Neural cell (in vitro differentiated cells): ENCODE data around the gene PIBF1.

Source experiments
- EZH2 ChIP-seq: fragments of 200-600, 300-800 bp; shearing (Covaris generic), sonication (generic); IDR thresholded peaks from 2 replicates; pipeline ENCODE4 v1.6.1; 2014; ENCODE audit warnings: antibody characterized with exemption, low read length, borderline replicate concordance, mild to moderate bottlenecking; ENCODE audit not compliant: insufficient read depth, poor library complexity, severe bottlenecking
- MXI1 ChIP-seq: fragments of 450-650 bp; conservative IDR thresholded peaks from 2 replicates; pipeline ENCODE4 v1.6.1; 2014; ENCODE audit warnings: antibody characterized with exemption, mild to moderate bottlenecking; ENCODE audit not compliant: poor library complexity, severe bottlenecking
- POLR2AphosphoS5 ChIP-seq: IDR thresholded peaks from 2 replicates; pipeline ENCODE4 v1.6.1; 2012
- TF ChIP-seq, protein P1 (sequence below): fragments of 450-650 bp; IDR thresholded peaks from 2 replicates; pipeline ENCODE4 v1.5.1; 2014; ENCODE audit warnings: antibody characterized with exemption, mild to moderate bottlenecking, moderate library complexity; ENCODE audit not compliant: poor library complexity, severe bottlenecking
- TF ChIP-seq, protein P2 (sequence below): IDR thresholded peaks from 2 replicates; pipeline ENCODE4 v1.6.1; 2012; ENCODE audit warnings: borderline replicate concordance

DNA sequence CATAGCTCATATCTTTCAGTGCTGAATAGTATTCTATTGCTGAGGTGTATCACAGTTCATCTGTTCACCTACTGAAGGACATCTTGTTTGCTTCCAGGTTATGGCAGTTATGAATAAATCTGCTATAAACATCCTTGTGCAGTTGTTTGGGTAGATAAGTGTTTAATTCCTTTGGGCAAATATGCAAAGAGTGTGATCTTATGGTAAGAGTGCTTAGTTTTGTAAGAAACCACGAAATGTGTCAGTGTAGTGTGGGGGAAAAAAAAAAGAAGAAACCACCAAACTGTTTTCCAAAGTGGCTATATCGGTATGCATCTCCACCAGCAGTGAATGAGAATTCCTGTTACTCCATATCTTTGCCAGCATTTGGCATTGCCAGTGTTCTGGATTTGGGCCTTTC is 93.3 kb downstream of the PIBF1 start:
- TF ChIP-seq, protein P1, sequence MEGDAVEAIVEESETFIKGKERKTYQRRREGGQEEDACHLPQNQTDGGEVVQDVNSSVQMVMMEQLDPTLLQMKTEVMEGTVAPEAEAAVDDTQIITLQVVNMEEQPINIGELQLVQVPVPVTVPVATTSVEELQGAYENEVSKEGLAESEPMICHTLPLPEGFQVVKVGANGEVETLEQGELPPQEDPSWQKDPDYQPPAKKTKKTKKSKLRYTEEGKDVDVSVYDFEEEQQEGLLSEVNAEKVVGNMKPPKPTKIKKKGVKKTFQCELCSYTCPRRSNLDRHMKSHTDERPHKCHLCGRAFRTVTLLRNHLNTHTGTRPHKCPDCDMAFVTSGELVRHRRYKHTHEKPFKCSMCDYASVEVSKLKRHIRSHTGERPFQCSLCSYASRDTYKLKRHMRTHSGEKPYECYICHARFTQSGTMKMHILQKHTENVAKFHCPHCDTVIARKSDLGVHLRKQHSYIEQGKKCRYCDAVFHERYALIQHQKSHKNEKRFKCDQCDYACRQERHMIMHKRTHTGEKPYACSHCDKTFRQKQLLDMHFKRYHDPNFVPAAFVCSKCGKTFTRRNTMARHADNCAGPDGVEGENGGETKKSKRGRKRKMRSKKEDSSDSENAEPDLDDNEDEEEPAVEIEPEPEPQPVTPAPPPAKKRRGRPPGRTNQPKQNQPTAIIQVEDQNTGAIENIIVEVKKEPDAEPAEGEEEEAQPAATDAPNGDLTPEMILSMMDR: no peak
- no peak for TF ChIP-seq EZH2
- no peak for TF ChIP-seq POLR2AphosphoS5
- TF ChIP-seq, protein P2, sequence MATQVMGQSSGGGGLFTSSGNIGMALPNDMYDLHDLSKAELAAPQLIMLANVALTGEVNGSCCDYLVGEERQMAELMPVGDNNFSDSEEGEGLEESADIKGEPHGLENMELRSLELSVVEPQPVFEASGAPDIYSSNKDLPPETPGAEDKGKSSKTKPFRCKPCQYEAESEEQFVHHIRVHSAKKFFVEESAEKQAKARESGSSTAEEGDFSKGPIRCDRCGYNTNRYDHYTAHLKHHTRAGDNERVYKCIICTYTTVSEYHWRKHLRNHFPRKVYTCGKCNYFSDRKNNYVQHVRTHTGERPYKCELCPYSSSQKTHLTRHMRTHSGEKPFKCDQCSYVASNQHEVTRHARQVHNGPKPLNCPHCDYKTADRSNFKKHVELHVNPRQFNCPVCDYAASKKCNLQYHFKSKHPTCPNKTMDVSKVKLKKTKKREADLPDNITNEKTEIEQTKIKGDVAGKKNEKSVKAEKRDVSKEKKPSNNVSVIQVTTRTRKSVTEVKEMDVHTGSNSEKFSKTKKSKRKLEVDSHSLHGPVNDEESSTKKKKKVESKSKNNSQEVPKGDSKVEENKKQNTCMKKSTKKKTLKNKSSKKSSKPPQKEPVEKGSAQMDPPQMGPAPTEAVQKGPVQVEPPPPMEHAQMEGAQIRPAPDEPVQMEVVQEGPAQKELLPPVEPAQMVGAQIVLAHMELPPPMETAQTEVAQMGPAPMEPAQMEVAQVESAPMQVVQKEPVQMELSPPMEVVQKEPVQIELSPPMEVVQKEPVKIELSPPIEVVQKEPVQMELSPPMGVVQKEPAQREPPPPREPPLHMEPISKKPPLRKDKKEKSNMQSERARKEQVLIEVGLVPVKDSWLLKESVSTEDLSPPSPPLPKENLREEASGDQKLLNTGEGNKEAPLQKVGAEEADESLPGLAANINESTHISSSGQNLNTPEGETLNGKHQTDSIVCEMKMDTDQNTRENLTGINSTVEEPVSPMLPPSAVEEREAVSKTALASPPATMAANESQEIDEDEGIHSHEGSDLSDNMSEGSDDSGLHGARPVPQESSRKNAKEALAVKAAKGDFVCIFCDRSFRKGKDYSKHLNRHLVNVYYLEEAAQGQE: no peak
- TF ChIP-seq MXI1: no peak
